CD14-positive monocyte (primary cell): ENCODE data around the gene SMC2. TPM values are rescaled to one million over a fixed set of nuclear protein-coding genes. Genes with fewer than 3 reads are reported as not detected.

Experiments
- DNase-seq, 3 donors: peaks; one replicate each; pipeline ENCODE4 v3.0.0-alpha.2; 2011 to 2022
- H2AFZ ChIP-seq: 2 replicates; pipeline ENCODE4 v1.6.0; 2012; ENCODE audit warnings: mild to moderate bottlenecking, low read depth, low read length, inconsistent platforms; ENCODE audit not compliant: insufficient read depth, poor library complexity, severe bottlenecking
- H3K27ac ChIP-seq, 2 donors: 1 replicate in 1 of 2; 2 replicates in 1 of 2; pipeline ENCODE4 v1.5.1; 2012 to 2013; ENCODE audit warnings: low read length in 2 of 2, control low read depth in 1 of 2, inconsistent platforms in 1 of 2, low read depth in 1 of 2, mild to moderate bottlenecking in 1 of 2
- H3K27me3 ChIP-seq, 2 donors: one replicate each; pipeline versions ENCODE4 v1.6.0 to v1.6.1; 2011 to 2013; ENCODE audit warnings: low read length in 2 of 2; ENCODE audit not compliant: control insufficient read depth in 2 of 2, insufficient read depth in 2 of 2
- H3K36me3 ChIP-seq, 2 donors: replicated peaks in 1 of 2; 1 replicate in 1 of 2; 2 replicates in 1 of 2; pipeline versions ENCODE4 v1.5.1 to v1.6.1; 2012 to 2013; ENCODE audit warnings: low read length in 2 of 2, control low read depth in 1 of 2, inconsistent platforms in 1 of 2, mild to moderate bottlenecking in 1 of 2; ENCODE audit not compliant: insufficient read depth in 2 of 2, control insufficient read depth in 1 of 2
- H3K4me1 ChIP-seq, 2 donors: 1 replicate in 1 of 2; 2 replicates in 1 of 2; pipeline versions ENCODE4 v1.5.1 to v1.6.1; 2012 to 2013; ENCODE audit warnings: low read length in 2 of 2, control low read depth in 1 of 2, inconsistent platforms in 1 of 2, mild to moderate bottlenecking in 1 of 2, moderate library complexity in 1 of 2; ENCODE audit not compliant: insufficient read depth in 2 of 2, control insufficient read depth in 1 of 2
- H3K4me2 ChIP-seq: replicated peaks from 2 replicates; pipeline ENCODE3; 2012; ENCODE audit warnings: low read length, moderate library complexity, mild to moderate bottlenecking; ENCODE audit not compliant: poor library complexity, severe bottlenecking; ENCODE audit errors: extremely low read depth
- H3K4me3 ChIP-seq, 3 experiments: fragments of 200-600 bp in 1 of 3; sonication (generic) in 1 of 3; replicated peaks in 1 of 3; 1 replicate in 2 of 3; 2 replicates in 1 of 3; pipeline ENCODE4 v1.5.1; 2011 to 2013; ENCODE audit warnings: low read length in 3 of 3, mild to moderate bottlenecking in 3 of 3, control low read depth in 2 of 3, low read depth in 2 of 3, inconsistent platforms in 1 of 3, moderate library complexity in 1 of 3
- H3K79me2 ChIP-seq: 2 replicates; pipeline ENCODE4 v1.6.0; 2012; ENCODE audit warnings: mild to moderate bottlenecking, control low read depth, inconsistent platforms, low read length, moderate library complexity; ENCODE audit not compliant: insufficient read depth
- H3K9ac ChIP-seq: 2 replicates; pipeline ENCODE4 v1.6.0; 2017; ENCODE audit warnings: low read length, mild to moderate bottlenecking; ENCODE audit not compliant: insufficient read depth, poor library complexity, severe bottlenecking
- H3K9me3 ChIP-seq, 2 donors: replicated peaks in 1 of 2; 1 replicate in 1 of 2; 2 replicates in 1 of 2; pipeline versions ENCODE4 v1.5.1 to v1.6.1; 2012 to 2013; ENCODE audit warnings: low read length in 2 of 2, control low read depth in 1 of 2; ENCODE audit not compliant: control insufficient read depth in 1 of 2, insufficient read depth in 1 of 2
- H4K20me1 ChIP-seq: 2 replicates; pipeline ENCODE4 v1.6.0; 2012; ENCODE audit warnings: mild to moderate bottlenecking, low read length, control low read depth, moderate library complexity; ENCODE audit not compliant: insufficient read depth
- H3K27ac Mint-ChIP-seq, 7 donors: one replicate each; pipeline ENCODE4 v1.8.0; 2020; ENCODE audit warnings: mild to moderate bottlenecking in 7 of 7, mixed read lengths in 7 of 7, moderate library complexity in 6 of 7, inconsistent platforms in 2 of 7
- H3K27me3 Mint-ChIP-seq, 3 donors: one replicate each; pipeline ENCODE4 v1.8.0; 2021 to 2022; ENCODE audit warnings: low read depth in 3 of 3, mild to moderate bottlenecking in 3 of 3, mixed read lengths in 3 of 3, moderate library complexity in 3 of 3, inconsistent platforms in 1 of 3
- H3K36me3 Mint-ChIP-seq, 2 donors: one replicate each; pipeline ENCODE4 v1.8.0; 2020; ENCODE audit warnings: mixed read lengths in 2 of 2, inconsistent platforms in 1 of 2, mild to moderate bottlenecking in 1 of 2
- H3K4me1 Mint-ChIP-seq: one replicate; pipeline ENCODE4 v1.8.0; 2020; ENCODE audit warnings: mild to moderate bottlenecking, mixed read lengths
- H3K4me3 Mint-ChIP-seq, 2 donors: one replicate each; pipeline ENCODE4 v1.8.0; 2020; ENCODE audit warnings: mild to moderate bottlenecking in 2 of 2, mixed read lengths in 2 of 2, moderate library complexity in 1 of 2
- H3K9me3 Mint-ChIP-seq, 7 donors: one replicate each; pipeline ENCODE4 v1.8.0; 2020 to 2022; ENCODE audit warnings: mixed read lengths in 7 of 7, mild to moderate bottlenecking in 6 of 7, moderate library complexity in 6 of 7, inconsistent platforms in 2 of 7
- WGBS: methylation state at CpG from one replicate; pipeline ENCODE4 v1.1.5; 2013; ENCODE audit warnings: missing lambda C conversion rate; ENCODE audit not compliant: insufficient coverage; 5-methylcytosine and 5-hydroxymethylcytosine counted together
- intact Hi-C, 2 donors: fragments of 100-400 bp; cut with micrococcal nuclease; formaldehyde crosslinking; loops; one replicate each; pipeline versions ENCODE4 v1.15.0 to v1.15.1; 2023
- polyA plus RNA-seq, 3 donors: library from polyadenylated mRNA; depleted of rRNA in 1 of 3; unstranded in 2 of 3; stranded (reverse) in 1 of 3; fragments of 300-500 nt in 2 of 3; fragments of >200 nt in 1 of 3; fragmentation: Illumina TruSeq in 2 of 3; gene quantifications; 1 replicate in 2 of 3; 2 replicates in 1 of 3; pipeline ENCODE4 v1.2.3, GENCODE V29; 2012 to 2021
- TF ChIP-seq, protein P1 (sequence below): fragments of 200-600 bp; IDR thresholded peaks from one replicate; pipeline ENCODE4 v1.8.0; 2022; ENCODE audit warnings: antibody characterized with exemption, mild to moderate bottlenecking

The SMC2 gene
- polyA plus RNA-seq, 3 donors, result 0.77 to 3.6 (median 2.7) TPM

DNA sequence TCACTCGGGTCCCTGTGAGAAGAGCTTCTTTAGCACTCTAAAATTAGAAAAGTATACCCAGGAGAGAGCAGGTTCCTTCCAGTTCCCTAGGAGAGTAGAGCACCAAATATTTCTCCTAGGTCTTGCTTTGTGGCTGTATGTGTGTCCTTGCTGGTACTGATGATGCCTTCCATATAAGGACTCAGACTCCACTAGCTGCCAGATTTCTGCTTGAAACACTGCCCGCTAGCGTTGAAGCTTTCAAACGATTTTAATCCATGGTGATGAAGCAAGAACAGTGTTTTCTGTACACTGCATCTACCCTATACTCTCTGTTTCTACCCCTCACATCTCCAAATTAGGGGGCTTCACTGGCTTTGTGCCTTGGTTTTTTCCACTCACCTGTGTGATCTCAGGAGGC lies 2.4 kb upstream of the SMC2 start:
- Mint-ChIP-seq H3K36me3 (no peaks in the 10 kb centered on the region), H3K4me3 (peak overlapping the region; percentile 17 to 53), H3K9me3 (peaks cover 0 to 4% (median 0%) of the 10 kb centered on the region in 7 donors), H3K27ac (peak overlapping the region; percentile 69 to 92 (median 87)), H3K27me3 (peaks cover 0 to 1% (median 0%) of the 10 kb centered on the region in 3 donors), H3K4me1 (peaks cover 42% of the 10 kb centered on the region)
- peak; percentile 24 to 44 (median 32) for DNase-seq
- no peaks in the 10 kb centered on the region for H4K20me1 ChIP-seq
- TF ChIP-seq, protein P1, sequence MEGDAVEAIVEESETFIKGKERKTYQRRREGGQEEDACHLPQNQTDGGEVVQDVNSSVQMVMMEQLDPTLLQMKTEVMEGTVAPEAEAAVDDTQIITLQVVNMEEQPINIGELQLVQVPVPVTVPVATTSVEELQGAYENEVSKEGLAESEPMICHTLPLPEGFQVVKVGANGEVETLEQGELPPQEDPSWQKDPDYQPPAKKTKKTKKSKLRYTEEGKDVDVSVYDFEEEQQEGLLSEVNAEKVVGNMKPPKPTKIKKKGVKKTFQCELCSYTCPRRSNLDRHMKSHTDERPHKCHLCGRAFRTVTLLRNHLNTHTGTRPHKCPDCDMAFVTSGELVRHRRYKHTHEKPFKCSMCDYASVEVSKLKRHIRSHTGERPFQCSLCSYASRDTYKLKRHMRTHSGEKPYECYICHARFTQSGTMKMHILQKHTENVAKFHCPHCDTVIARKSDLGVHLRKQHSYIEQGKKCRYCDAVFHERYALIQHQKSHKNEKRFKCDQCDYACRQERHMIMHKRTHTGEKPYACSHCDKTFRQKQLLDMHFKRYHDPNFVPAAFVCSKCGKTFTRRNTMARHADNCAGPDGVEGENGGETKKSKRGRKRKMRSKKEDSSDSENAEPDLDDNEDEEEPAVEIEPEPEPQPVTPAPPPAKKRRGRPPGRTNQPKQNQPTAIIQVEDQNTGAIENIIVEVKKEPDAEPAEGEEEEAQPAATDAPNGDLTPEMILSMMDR, result peak; percentile 38
- no peaks in the 10 kb centered on the region for H3K27me3 ChIP-seq
- peak overlapping the region in 1 of 3 experiments; percentile 37 for H3K4me3 ChIP-seq
- no peak overlapping the region for H3K9ac ChIP-seq
- H3K9me3 ChIP-seq, result no peaks in the 10 kb centered on the region
- H3K27ac ChIP-seq, result peak overlapping the region in 1 of 2 donors; percentile 39
- H3K4me2 ChIP-seq, result peak overlapping the region; percentile 42
- H2AFZ ChIP-seq, result peak overlapping the region; percentile 1
- no peaks in the 10 kb centered on the region for H3K36me3 ChIP-seq
- peaks cover 25% of the 10 kb centered on the region for H3K79me2 ChIP-seq
- peaks cover 33 to 38% of the 10 kb centered on the region in 2 donors for H3K4me1 ChIP-seq
- intact Hi-C loops, result no loop called here
- WGBS, result no CpG with 5 or more reads among the region's 4 CpGs

DNA sequence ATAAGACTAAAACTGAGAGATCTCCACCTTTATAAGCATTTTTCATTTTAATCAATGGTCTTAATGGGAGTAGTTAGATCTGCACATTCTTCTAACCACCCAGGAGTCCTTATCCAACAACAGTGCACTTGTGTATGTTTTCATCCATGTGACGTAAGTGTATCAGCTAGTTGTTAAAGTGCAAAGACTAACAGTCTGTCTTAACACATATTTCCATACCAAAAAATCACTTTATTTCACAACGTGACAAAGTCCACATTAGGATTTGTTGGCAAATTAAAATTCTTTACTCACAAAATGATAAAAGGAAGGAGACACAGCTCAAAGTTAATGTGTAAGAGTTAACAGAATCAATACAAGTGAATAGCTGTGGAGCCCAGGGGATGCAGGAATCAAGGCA lies 1.9 kb upstream of the SMC2 start:
- Histone ChIP-seq H3K9ac (no peak overlapping the region), H4K20me1 (no peaks in the 10 kb centered on the region), H3K27ac (no peak overlapping the region), H3K9me3 (no peaks in the 10 kb centered on the region), H3K79me2 (peaks cover 30% of the 10 kb centered on the region), H3K4me1 (peaks cover 33 to 38% of the 10 kb centered on the region in 2 donors), H3K4me3 (no peak overlapping the region), H2AFZ (no peak overlapping the region), H3K27me3 (no peaks in the 10 kb centered on the region), H3K4me2 (no peak overlapping the region), H3K36me3 (no peaks in the 10 kb centered on the region)
- no peak for DNase-seq
- H3K27me3 Mint-ChIP-seq, result no peaks in the 10 kb centered on the region
- H3K36me3 Mint-ChIP-seq, result peaks cover 0 to under 1% of the 10 kb centered on the region in 2 donors
- no peak overlapping the region for H3K4me3 Mint-ChIP-seq
- intact Hi-C loops, result no loop called here
- peaks cover 0 to 4% (median 0%) of the 10 kb centered on the region in 7 donors for H3K9me3 Mint-ChIP-seq
- peaks cover 42% of the 10 kb centered on the region for H3K4me1 Mint-ChIP-seq
- H3K27ac Mint-ChIP-seq, result no peak overlapping the region
- TF ChIP-seq, protein P1, result no peak
- WGBS, result no CpG with 5 or more reads among the region's 2 CpGs
